Karpas-422 (cell line): ENCODE measurements around the gene KCNK18. TPM values are rescaled to one million over a fixed set of nuclear protein-coding genes. Genes with fewer than 3 reads are reported as not detected.

ENCODE experiments used
- DNase-seq: peaks from one replicate; pipeline ENCODE4 v3.0.0-alpha.2; 2015
- H2AFZ ChIP-seq: fragments of 200-600 bp; sonication (generic); 2 replicates; pipeline ENCODE4 v1.6.1; 2014; ENCODE audit warnings: antibody characterized with exemption, low read length, mixed read lengths
- H3K27ac ChIP-seq: fragments of 200-600 bp; sonication (generic); 2 replicates; pipeline ENCODE4 v1.5.1; 2014; ENCODE audit warnings: mild to moderate bottlenecking, low read length, moderate library complexity
- H3K27me3 ChIP-seq: fragments of 200-600 bp; sonication (generic); 2 replicates; pipeline ENCODE4 v1.6.1; 2014; ENCODE audit warnings: low read length, mixed read lengths
- H3K36me3 ChIP-seq: fragments of 200-600 bp; sonication (generic); 2 replicates; pipeline ENCODE4 v1.6.1; 2014; ENCODE audit warnings: low read length, mixed read lengths; ENCODE audit not compliant: insufficient read depth
- H3K4me1 ChIP-seq: fragments of 200-600 bp; sonication (generic); 2 replicates; pipeline ENCODE4 v1.6.1; 2014; ENCODE audit warnings: mild to moderate bottlenecking, low read length, mixed read lengths
- H3K4me2 ChIP-seq: fragments of 200-600 bp; sonication (generic); 2 replicates; pipeline ENCODE4 v1.6.1; 2014; ENCODE audit warnings: low read length, low read depth, mild to moderate bottlenecking; ENCODE audit not compliant: poor library complexity, severe bottlenecking
- H3K4me3 ChIP-seq: fragments of 200-600 bp; sonication (generic); 2 replicates; pipeline ENCODE4 v1.5.1; 2014; ENCODE audit warnings: mild to moderate bottlenecking, antibody characterized with exemption, low read length, mixed read lengths
- H3K79me2 ChIP-seq: fragments of 200-600 bp; sonication (generic); 2 replicates; pipeline ENCODE4 v1.6.1; 2014; ENCODE audit warnings: mild to moderate bottlenecking, low read length, mixed read lengths
- H3K9ac ChIP-seq: fragments of 200-600 bp; sonication (generic); 2 replicates; pipeline ENCODE4 v1.6.0; 2014; ENCODE audit warnings: low read length
- H3K9me2 ChIP-seq: fragments of 200-600 bp; sonication (generic), shearing (Covaris generic); replicated peaks from 2 replicates; pipeline ENCODE4 v1.6.0; 2014; ENCODE audit warnings: mild to moderate bottlenecking, low read length, moderate library complexity; ENCODE audit not compliant: insufficient read depth
- H3K9me3 ChIP-seq: fragments of 300-700, 200-600 bp; sonication (generic); 2 replicates; pipeline ENCODE4 v1.6.1; 2014; ENCODE audit warnings: low read length, mixed read lengths
- H4K20me1 ChIP-seq: fragments of 200-600 bp; sonication (generic); 2 replicates; pipeline ENCODE4 v1.6.1; 2014; ENCODE audit warnings: mild to moderate bottlenecking, antibody characterized with exemption, low read length, low read depth; ENCODE audit not compliant: insufficient read depth
- total RNA-seq: library from RNA; depleted of rRNA; stranded (reverse); fragments of >200 nt; shearing (Covaris generic); gene quantifications from 2 replicates; pipeline ENCODE4 v1.2.3, GENCODE V29; 2014; ENCODE audit warnings: low replicate concordance

KCNK18 gene
- total RNA-seq, 1 experiment from 2014 or later: not detected

DNA sequence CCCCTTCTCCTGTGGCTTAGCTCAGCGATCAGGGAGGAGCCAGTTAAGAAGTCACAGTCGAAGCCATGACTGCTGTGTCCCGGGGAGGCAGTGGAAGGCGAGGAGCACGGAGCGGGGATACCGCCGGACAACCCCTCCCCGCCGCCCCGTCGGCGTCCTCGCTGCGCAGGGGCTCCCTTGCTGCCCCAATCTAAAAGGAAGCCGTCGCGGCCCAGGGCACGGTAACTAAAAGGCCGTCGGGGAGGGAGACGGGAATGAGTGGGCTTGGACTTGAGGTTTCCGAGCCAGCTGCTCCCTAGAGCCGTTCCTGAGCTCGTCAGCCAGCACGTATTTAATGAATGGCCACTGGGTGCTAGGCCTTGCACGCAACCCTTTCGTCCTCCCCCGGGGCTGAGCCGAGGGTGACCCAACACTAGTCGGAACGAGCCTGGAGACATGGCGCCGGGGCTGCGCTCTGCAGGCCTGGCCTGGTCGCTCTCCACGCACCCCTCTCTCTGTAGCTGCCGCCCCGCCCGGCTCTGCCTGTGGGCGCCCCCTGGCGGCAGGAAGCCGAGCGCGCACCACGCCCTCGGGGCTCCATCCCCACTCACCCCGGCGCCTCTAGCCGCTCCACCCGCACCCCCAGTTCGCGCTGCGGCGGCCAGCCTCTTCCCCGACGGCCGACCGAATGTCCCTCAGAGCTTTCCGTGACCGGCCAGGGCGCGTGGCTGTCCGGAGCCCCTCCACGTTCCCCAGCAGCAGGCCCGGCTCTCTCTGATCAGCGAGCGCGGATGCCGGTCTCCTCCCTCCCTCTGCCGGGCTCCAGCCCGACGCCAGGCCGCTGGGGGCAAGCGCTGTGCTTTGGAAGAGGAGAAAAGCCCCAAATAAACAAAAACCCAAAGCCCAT lies 29.3 kb upstream of the KCNK18 start:
- peak; percentile 74 for DNase-seq
- Histone ChIP-seq H3K36me3 (no peaks in the 10 kb centered on the region), H3K79me2 (no peaks in the 10 kb centered on the region), H3K4me3 (no peak overlapping the region), H3K9me3 (no peaks in the 10 kb centered on the region), H3K9ac (no peak overlapping the region), H2AFZ (no peak overlapping the region), H3K27ac (no peak overlapping the region), H4K20me1 (no peaks in the 10 kb centered on the region), H3K27me3 (no peaks in the 10 kb centered on the region), H3K4me1 (no peaks in the 10 kb centered on the region), H3K9me2 (no peaks in the 10 kb centered on the region), H3K4me2 (no peak overlapping the region)

DNA sequence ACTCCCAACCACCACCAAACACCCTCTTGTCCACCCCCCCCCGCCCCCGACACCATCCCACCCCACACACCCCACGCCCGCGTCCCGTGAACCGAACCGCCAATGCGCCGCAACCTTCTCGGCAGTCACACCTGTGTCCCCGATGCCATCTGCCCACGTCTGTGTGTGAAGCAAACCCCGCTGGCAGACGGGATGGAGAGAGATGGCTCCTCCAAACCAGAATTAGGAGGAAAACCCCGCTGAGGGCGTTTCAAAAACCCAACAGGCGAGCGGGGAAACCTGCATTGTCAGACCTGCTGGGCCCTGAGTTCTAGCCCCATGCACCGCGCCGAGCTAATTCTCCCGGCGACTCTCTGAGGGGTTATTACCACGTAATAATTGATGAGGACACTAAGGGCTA lies 28.6 kb upstream of the KCNK18 start:
- H3K4me1 ChIP-seq: no peaks in the 10 kb centered on the region
- H4K20me1 ChIP-seq: no peaks in the 10 kb centered on the region
- no peaks in the 10 kb centered on the region for H3K79me2 ChIP-seq
- H3K27ac ChIP-seq: no peak overlapping the region
- H3K9me2 ChIP-seq: no peaks in the 10 kb centered on the region
- no peak for DNase-seq
- no peak overlapping the region for H2AFZ ChIP-seq
- H3K36me3 ChIP-seq: no peaks in the 10 kb centered on the region
- no peak overlapping the region for H3K9ac ChIP-seq
- H3K9me3 ChIP-seq: no peaks in the 10 kb centered on the region
- no peak overlapping the region for H3K4me2 ChIP-seq
- H3K4me3 ChIP-seq: no peak overlapping the region
- no peaks in the 10 kb centered on the region for H3K27me3 ChIP-seq

- Histone ChIP-seq H3K4me2 (no peak overlapping the region), H3K36me3 (no peaks in the 10 kb centered on the region), H3K79me2 (no peaks in the 10 kb centered on the region), H3K4me1 (no peaks in the 10 kb centered on the region), H3K27me3 (no peaks in the 10 kb centered on the region), H3K9me2 (no peaks in the 10 kb centered on the region), H4K20me1 (no peaks in the 10 kb centered on the region), H3K4me3 (no peak overlapping the region), H3K27ac (no peak overlapping the region), H3K9me3 (no peaks in the 10 kb centered on the region), H2AFZ (no peak overlapping the region), H3K9ac (no peak overlapping the region)
- DNase-seq: no peak
Measured at GRCh38 chr10:117169480-117169879, 27.8 kb upstream of the KCNK18 start.

- Histone ChIP-seq H3K4me1 (peaks cover 3% of the 10 kb centered on the region; the same call in 1 of the 2 replicates), H3K9me2 (no peaks in the 10 kb centered on the region), H3K27ac (no peak overlapping the region), H2AFZ (no peak overlapping the region), H3K9ac (no peak overlapping the region), H3K9me3 (no peaks in the 10 kb centered on the region), H4K20me1 (no peaks in the 10 kb centered on the region), H3K27me3 (no peaks in the 10 kb centered on the region), H3K79me2 (no peaks in the 10 kb centered on the region), H3K4me2 (no peak overlapping the region), H3K36me3 (no peaks in the 10 kb centered on the region), H3K4me3 (no peak overlapping the region)
- DNase-seq: no peak
Measured at GRCh38 chr10:117170244-117170643, 27.0 kb upstream of the KCNK18 start.

DNA sequence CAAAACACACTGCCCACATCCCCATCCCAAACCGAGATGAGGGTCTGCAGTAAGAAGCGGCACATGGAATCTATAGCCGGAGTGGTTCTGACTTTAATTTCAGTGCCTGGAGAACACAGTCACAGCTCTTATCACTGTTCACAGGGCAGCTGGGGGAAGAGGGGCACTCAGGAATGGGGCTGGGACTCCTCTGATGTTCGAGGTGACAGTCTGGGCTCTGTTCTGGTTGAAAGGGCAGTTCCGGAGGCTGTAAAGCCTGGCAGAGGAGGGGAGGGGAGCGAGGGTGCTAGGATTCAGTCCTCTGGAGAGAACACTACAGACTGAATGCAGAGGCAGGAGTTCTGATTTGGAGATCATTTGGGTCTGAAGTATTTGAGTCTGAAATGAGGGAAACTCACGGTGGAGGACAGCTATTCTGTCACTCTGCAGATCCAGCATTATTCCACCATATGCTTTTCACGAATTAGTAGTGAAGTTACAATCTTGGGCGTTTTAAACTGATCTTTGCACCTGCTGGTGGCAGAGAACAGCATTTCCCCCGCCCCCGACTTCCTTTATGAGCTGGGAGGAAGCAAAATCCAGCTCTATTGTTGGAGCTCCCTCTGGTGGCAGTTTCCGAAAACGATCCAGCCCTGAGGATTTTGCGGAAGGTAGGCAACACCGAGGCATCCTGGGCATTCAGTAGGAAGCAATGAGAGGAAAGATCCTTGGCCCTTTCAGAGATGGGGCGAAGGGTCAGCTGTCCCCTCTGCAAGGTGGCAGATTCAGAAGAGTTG lies 22.7 kb upstream of the KCNK18 start:
- Histone ChIP-seq H3K27me3 (no peaks in the 10 kb centered on the region), H4K20me1 (no peaks in the 10 kb centered on the region), H3K4me3 (no peak overlapping the region), H3K4me2 (peak overlapping the region; percentile 21), H3K9me2 (no peaks in the 10 kb centered on the region), H3K4me1 (peaks cover 14% of the 10 kb centered on the region), H2AFZ (no peak overlapping the region), H3K9me3 (no peaks in the 10 kb centered on the region), H3K36me3 (no peaks in the 10 kb centered on the region), H3K27ac (no peak overlapping the region), H3K79me2 (no peaks in the 10 kb centered on the region), H3K9ac (no peak overlapping the region)
- peak; percentile 94 for DNase-seq

DNA sequence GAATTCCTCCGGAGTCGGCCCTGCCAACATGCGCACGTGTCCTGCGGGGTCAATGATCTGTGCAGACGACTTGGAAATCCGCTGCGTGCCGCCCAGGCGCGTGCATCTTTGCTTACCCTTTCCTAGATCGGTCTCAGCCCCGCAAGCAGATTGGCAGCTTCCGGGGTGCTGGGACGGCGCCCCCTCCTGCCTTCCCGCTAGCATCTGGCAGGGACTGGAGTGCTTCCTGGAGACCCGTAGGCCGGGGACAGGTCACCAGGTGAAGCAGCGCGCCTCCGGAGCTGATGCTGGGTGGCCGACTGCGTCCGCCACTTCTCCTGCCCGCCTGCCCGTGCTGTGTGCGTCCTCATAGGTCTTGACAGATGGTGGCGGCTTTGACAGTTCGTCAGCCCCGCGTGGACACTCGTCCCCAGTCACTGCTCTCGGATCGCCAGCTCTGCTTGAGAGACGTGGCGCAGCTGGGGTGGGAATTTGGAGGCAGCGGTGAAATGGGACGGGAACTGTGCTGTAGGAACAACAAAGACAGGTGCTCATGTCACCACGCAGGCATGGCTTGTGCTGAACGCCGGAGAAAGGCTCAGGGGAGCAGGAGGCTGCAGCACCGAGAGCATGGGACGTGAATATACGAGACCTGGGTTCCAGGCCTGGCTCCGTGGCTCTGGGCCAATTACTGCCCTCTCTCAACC lies 21.9 kb upstream of the KCNK18 start:
- H3K27me3 ChIP-seq: no peaks in the 10 kb centered on the region
- no peaks in the 10 kb centered on the region for H4K20me1 ChIP-seq
- no peak overlapping the region for H3K4me3 ChIP-seq
- no peaks in the 10 kb centered on the region for H3K9me2 ChIP-seq
- no peaks in the 10 kb centered on the region for H3K9me3 ChIP-seq
- no peaks in the 10 kb centered on the region for H3K36me3 ChIP-seq
- no peak overlapping the region for H2AFZ ChIP-seq
- no peaks in the 10 kb centered on the region for H3K79me2 ChIP-seq
- peak overlapping the region; percentile 21 for H3K4me2 ChIP-seq
- no peak overlapping the region for H3K27ac ChIP-seq
- peaks cover 14% of the 10 kb centered on the region for H3K4me1 ChIP-seq
- H3K9ac ChIP-seq: no peak overlapping the region
- DNase-seq: no peak

DNA sequence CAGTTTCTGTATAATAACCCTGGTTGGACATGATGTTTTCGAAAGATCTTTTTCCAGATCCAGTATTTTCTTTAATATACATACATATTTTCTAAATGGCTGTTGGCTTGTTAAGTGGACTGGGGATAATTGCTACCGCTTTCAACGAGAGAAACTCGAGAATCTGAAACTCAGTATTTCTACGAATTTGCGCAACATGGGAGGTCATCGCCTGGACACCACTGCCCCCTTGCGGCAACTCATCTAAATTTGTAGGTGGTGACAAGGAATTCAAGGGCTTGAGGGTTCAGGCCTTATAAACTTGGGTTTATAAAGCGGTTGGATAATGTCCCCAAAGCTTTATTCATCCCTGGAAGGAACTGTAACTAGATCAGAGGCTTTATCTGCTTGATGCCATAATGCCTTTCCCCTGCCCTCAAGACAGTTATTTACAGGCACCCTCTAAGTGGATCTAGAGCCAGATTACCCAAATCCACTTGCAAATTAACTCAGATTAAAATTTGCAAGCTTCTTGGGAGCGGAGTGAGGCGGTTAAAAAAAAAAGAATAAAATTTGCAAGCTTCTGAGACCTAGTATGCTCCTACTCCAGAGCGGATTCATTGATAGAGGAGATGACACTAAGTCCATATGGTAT lies 21.3 kb upstream of the KCNK18 start:
- Histone ChIP-seq H3K4me3 (no peak overlapping the region), H3K9ac (no peak overlapping the region)

More for the DNA sequence above, 21.3 kb upstream of the KCNK18 start:
- no peaks in the 10 kb centered on the region for H3K79me2 ChIP-seq
- no peak overlapping the region for H2AFZ ChIP-seq
- no peak overlapping the region for H3K27ac ChIP-seq
- peak overlapping the region; percentile 21 for H3K4me2 ChIP-seq
- peaks cover 14% of the 10 kb centered on the region for H3K4me1 ChIP-seq
- no peaks in the 10 kb centered on the region for H3K9me3 ChIP-seq
- H3K27me3 ChIP-seq: no peaks in the 10 kb centered on the region
- no peaks in the 10 kb centered on the region for H4K20me1 ChIP-seq
- no peaks in the 10 kb centered on the region for H3K9me2 ChIP-seq
- peak; percentile 87 for DNase-seq
- H3K36me3 ChIP-seq: no peaks in the 10 kb centered on the region
